ENCODE measurements around the gene OSBPL7. TPM values are rescaled to one million over a fixed set of nuclear protein-coding genes. Genes with fewer than 3 reads are reported as not detected.

Gene OSBPL7
- total and polyA plus RNA-seq, 2 of the 13 experiments (the other 11 are each of a cell fraction or from before 2014, with no cell fraction given): 4.7 to 6.6 TPM

- TF ChIP-seq ZNF569 (CRISPR knock-in tag; IDR thresholded peaks at IDR 0.05; ENCODE audit: borderline replicate concordance) (no peak; the same call in 1 of the 2 replicates), IRF9 (CRISPR knock-in tag; IDR thresholded peaks at IDR 0.05; ENCODE audit: borderline replicate concordance) (no peak), ZNF333 (CRISPR knock-in tag; IDR thresholded peaks at IDR 0.05; ENCODE audit: borderline replicate concordance) (no peak), GMEB2 (CRISPR knock-in tag; IDR thresholded peaks at IDR 0.05; ENCODE audit: low read depth) (no peak), ZMYM4 (CRISPR knock-in tag; IDR thresholded peaks at IDR 0.05) (no peak), SMAD3 (CRISPR knock-in tag; IDR thresholded peaks at IDR 0.05) (no peak), ZNF747 (CRISPR knock-in tag; IDR thresholded peaks at IDR 0.05; ENCODE audit: borderline replicate concordance) (no peak), NPAS2 (CRISPR knock-in tag; IDR thresholded peaks at IDR 0.05; ENCODE audit: borderline replicate concordance) (no peak), CC2D1A (CRISPR knock-in tag; IDR thresholded peaks at IDR 0.05) (no peak), GABPA (IDR thresholded peaks at IDR 0.05; ENCODE audit: low read depth, low read length) (no peak), GABPA (CRISPR knock-in tag; IDR thresholded peaks at IDR 0.05; ENCODE audit: low read depth) (no peak), MLXIP (CRISPR knock-in tag; IDR thresholded peaks at IDR 0.05; ENCODE audit: borderline replicate concordance) (no peak), ZNF296 (CRISPR knock-in tag; conservative IDR thresholded peaks at IDR 0.05) (no peak), ZNF670 (CRISPR knock-in tag; IDR thresholded peaks at IDR 0.05; ENCODE audit: borderline replicate concordance) (no peak), KDM5B (CRISPR knock-in tag; IDR thresholded peaks at IDR 0.05; ENCODE audit: borderline replicate concordance) (0 out of 2 replicates have a peak, but pooled peaks have one; percentile 4), ISL2 (CRISPR knock-in tag; IDR thresholded peaks at IDR 0.05) (0 out of 2 replicates have a peak, but pooled peaks have one; percentile 5), STAG1 (CRISPR knock-in tag; IDR thresholded peaks at IDR 0.05) (no peak), FOSL2 (CRISPR knock-in tag; IDR thresholded peaks at IDR 0.05) (no peak)
- TF ChIP-seq, protein P1, sequence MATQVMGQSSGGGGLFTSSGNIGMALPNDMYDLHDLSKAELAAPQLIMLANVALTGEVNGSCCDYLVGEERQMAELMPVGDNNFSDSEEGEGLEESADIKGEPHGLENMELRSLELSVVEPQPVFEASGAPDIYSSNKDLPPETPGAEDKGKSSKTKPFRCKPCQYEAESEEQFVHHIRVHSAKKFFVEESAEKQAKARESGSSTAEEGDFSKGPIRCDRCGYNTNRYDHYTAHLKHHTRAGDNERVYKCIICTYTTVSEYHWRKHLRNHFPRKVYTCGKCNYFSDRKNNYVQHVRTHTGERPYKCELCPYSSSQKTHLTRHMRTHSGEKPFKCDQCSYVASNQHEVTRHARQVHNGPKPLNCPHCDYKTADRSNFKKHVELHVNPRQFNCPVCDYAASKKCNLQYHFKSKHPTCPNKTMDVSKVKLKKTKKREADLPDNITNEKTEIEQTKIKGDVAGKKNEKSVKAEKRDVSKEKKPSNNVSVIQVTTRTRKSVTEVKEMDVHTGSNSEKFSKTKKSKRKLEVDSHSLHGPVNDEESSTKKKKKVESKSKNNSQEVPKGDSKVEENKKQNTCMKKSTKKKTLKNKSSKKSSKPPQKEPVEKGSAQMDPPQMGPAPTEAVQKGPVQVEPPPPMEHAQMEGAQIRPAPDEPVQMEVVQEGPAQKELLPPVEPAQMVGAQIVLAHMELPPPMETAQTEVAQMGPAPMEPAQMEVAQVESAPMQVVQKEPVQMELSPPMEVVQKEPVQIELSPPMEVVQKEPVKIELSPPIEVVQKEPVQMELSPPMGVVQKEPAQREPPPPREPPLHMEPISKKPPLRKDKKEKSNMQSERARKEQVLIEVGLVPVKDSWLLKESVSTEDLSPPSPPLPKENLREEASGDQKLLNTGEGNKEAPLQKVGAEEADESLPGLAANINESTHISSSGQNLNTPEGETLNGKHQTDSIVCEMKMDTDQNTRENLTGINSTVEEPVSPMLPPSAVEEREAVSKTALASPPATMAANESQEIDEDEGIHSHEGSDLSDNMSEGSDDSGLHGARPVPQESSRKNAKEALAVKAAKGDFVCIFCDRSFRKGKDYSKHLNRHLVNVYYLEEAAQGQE (IDR thresholded peaks at IDR 0.05; ENCODE audit: borderline replicate concordance in 1 of 2, low read depth in 1 of 2, low read length in 2 of 2): no peak
Observed at GRCh38 chr17:47841488-47842291, 20.1 kb upstream of the OSBPL7 start (continued).

Data from HepG2 (cell line).